HepG2 (cell line): ENCODE data around the gene GPR137. TPM values are rescaled to one million over a fixed set of nuclear protein-coding genes. Genes with fewer than 3 reads are reported as not detected.

Source experiments
- AGO1 ChIP-seq: fragments of 200-400 bp; formaldehyde crosslinking; IDR thresholded peaks from 2 replicates; pipeline ENCODE4 v1.6.1; 2017; ENCODE audit warnings: mild to moderate bottlenecking, low read depth, low read length, moderate library complexity; ENCODE audit not compliant: poor library complexity, severe bottlenecking
- ARID5B ChIP-seq: IDR thresholded peaks from 2 replicates; pipeline ENCODE4 v1.4.0; 2020; ENCODE audit warnings: mild to moderate bottlenecking, missing genetic modification reagents
- ATF3 ChIP-seq: sonication (generic); formaldehyde crosslinking; IDR thresholded peaks from 2 replicates; pipeline ENCODE4 v1.4.0; 2020; ENCODE audit warnings: missing genetic modification reagents
- CTCF ChIP-seq: sonication (generic); formaldehyde crosslinking; IDR thresholded peaks from 2 replicates; pipeline ENCODE4 v1.5.0; 2020; ENCODE audit warnings: mild to moderate bottlenecking, missing genetic modification reagents, moderate library complexity
- HIC2 ChIP-seq: sonication (generic); formaldehyde crosslinking; IDR thresholded peaks from 2 replicates; pipeline ENCODE4 v1.9.0; 2022; ENCODE audit warnings: low read depth, missing genetic modification reagents
- HMGXB3 ChIP-seq: sonication (generic); formaldehyde crosslinking; IDR thresholded peaks from 2 replicates; pipeline ENCODE4 v1.4.0; 2020; ENCODE audit warnings: missing genetic modification reagents, borderline replicate concordance
- KAT2B ChIP-seq: fragments of 150-350 bp; IDR thresholded peaks from 2 replicates; pipeline ENCODE4 v1.6.1; 2014; ENCODE audit warnings: low read depth, low read length, borderline replicate concordance
- NFKB2 ChIP-seq: sonication (generic); formaldehyde crosslinking; IDR thresholded peaks from 2 replicates; pipeline ENCODE4 v1.4.0; 2020; ENCODE audit warnings: missing genetic modification reagents, borderline replicate concordance
- PPARG ChIP-seq: conservative IDR thresholded peaks from 2 replicates; pipeline ENCODE4 v1.6.1; 2016; ENCODE audit warnings: missing biosample characterization, missing genetic modification reagents
- REXO4 ChIP-seq: sonication (generic); formaldehyde crosslinking; IDR thresholded peaks from 2 replicates; pipeline ENCODE4 v1.8.0; 2022; ENCODE audit warnings: missing genetic modification reagents, mild to moderate bottlenecking, borderline replicate concordance
- SCMH1 ChIP-seq: sonication (generic); formaldehyde crosslinking; IDR thresholded peaks from 2 replicates; pipeline ENCODE4 v1.9.0; 2021; ENCODE audit warnings: missing genetic modification reagents, mild to moderate bottlenecking, borderline replicate concordance
- TEAD3 ChIP-seq: optimal IDR thresholded peaks from 2 replicates; pipeline ENCODE3; 2016; ENCODE audit warnings: borderline replicate concordance
- ZNF558 ChIP-seq: sonication (generic); formaldehyde crosslinking; IDR thresholded peaks from 2 replicates; pipeline ENCODE4 v1.9.0; 2022; ENCODE audit warnings: mild to moderate bottlenecking, missing genetic modification reagents, borderline replicate concordance
- ZNF781 ChIP-seq: sonication (generic); formaldehyde crosslinking; IDR thresholded peaks from 2 replicates; pipeline ENCODE4 v1.5.1; 2020; ENCODE audit warnings: borderline replicate concordance, mild to moderate bottlenecking, missing genetic modification reagents; ENCODE audit errors: not compliant biosample characterization
- ZNF816 ChIP-seq: sonication (generic); formaldehyde crosslinking; IDR thresholded peaks from 2 replicates; pipeline ENCODE4 v1.8.0; 2022; ENCODE audit warnings: missing genetic modification reagents, mild to moderate bottlenecking, borderline replicate concordance
- polyA plus RNA-seq, 8 experiments: library from polyadenylated mRNA; depleted of rRNA in 3 of 8; stranded (reverse) in 7 of 8; unstranded in 1 of 8; fragments of >200 nt; fragmentation: Illumina TruSeq in 4 of 8; extraction: Trizol in 4 of 8; gene quantifications; 2 replicates each; pipeline versions ENCODE4 v1.2.1 to v1.2.3, GENCODE V29; 2011 to 2016; ENCODE audit warnings: low read depth in 4 of 8, missing spikeins in 1 of 8, mixed read lengths in 1 of 8; ENCODE audit not compliant: insufficient read depth in 1 of 8
- total RNA-seq, 5 experiments: library from RNA; depleted of rRNA; stranded (reverse); fragments of >200 nt; fragmentation: Illumina TruSeq; extraction: Trizol; gene quantifications; 2 replicates each; pipeline ENCODE4 v1.2.3, GENCODE V29; 2016; ENCODE audit warnings: low read depth in 1 of 5

Gene GPR137
- total and polyA plus RNA-seq, 2 of the 13 experiments (the other 11 are each of a cell fraction or from before 2014, with no cell fraction given) = 8.5 to 13.2 TPM

GRCh38 chr11:64317325-64317960 is 31.8 kb downstream of the GPR137 start, which contains the start of gene TRMT112 (continued):
- TF ChIP-seq REXO4 (no peak), TEAD3 (CRISPR knock-in tag) (peak; percentile 64), HIC2 (CRISPR knock-in tag) (no peak), ZNF558 (CRISPR knock-in tag) (0 out of 2 replicates have a peak, but pooled peaks have one; percentile 3), ATF3 (CRISPR knock-in tag) (0 out of 2 replicates have a peak, but pooled peaks have one; percentile 21), PPARG (peak; percentile 49; the same call in 1 of the 2 replicates), SCMH1 (no peak), ZNF816 (CRISPR knock-in tag) (no peak), CTCF (CRISPR knock-in tag) (no peak), HMGXB3 (CRISPR knock-in tag) (no peak), NFKB2 (CRISPR knock-in tag) (no peak), ARID5B (CRISPR knock-in tag) (peak; percentile 41), ZNF781 (no peak), AGO1 (peak; percentile 70), KAT2B (no peak)
